Mesendoderm (in vitro differentiated cells): ENCODE measurements around the gene GNG12.
A peak's percentile ranks its signal among the peaks of the same experiment; 100 is the strongest.

Source experiments
- DNase-seq: peaks from one replicate; pipeline ENCODE4 v3.0.0; 2013
- H2AK5ac ChIP-seq: 2 replicates; pipeline ENCODE4 v1.6.1; 2013; ENCODE audit warnings: low read length, inconsistent platforms
- H2BK120ac ChIP-seq: 2 replicates; pipeline ENCODE4 v1.6.1; 2013; ENCODE audit warnings: low read depth, mild to moderate bottlenecking, low read length, moderate library complexity, mixed read lengths
- H2BK15ac ChIP-seq: replicated peaks from 2 replicates; pipeline ENCODE4 v1.6.1; 2013; ENCODE audit warnings: low read depth, mild to moderate bottlenecking, moderate library complexity
- H2BK5ac ChIP-seq: 2 replicates; pipeline ENCODE4 v1.6.1; 2013; ENCODE audit warnings: low read length, inconsistent platforms
- H3K18ac ChIP-seq: 2 replicates; pipeline ENCODE4 v1.6.1; 2013; ENCODE audit warnings: mild to moderate bottlenecking, low read length, mixed read lengths
- H3K23ac ChIP-seq: one replicate; pipeline ENCODE4 v1.6.1; 2013; ENCODE audit warnings: low read length
- H3K27ac ChIP-seq: 2 replicates; pipeline ENCODE4 v1.5.1; 2013; ENCODE audit warnings: low read depth, mild to moderate bottlenecking, inconsistent platforms, low read length, moderate library complexity
- H3K27me3 ChIP-seq: 2 replicates; pipeline ENCODE4 v1.6.1; 2013; ENCODE audit warnings: low read length, control low read depth, mild to moderate bottlenecking, inconsistent platforms; ENCODE audit not compliant: insufficient read depth, poor library complexity
- H3K36me3 ChIP-seq: 2 replicates; pipeline ENCODE4 v1.6.1; 2013; ENCODE audit warnings: low read length, inconsistent platforms; ENCODE audit not compliant: control insufficient read depth, insufficient read depth
- H3K4ac ChIP-seq: one replicate; pipeline ENCODE4 v1.6.1; 2013; ENCODE audit warnings: low read depth, mild to moderate bottlenecking, low read length, moderate library complexity
- H3K4me1 ChIP-seq: 2 replicates; pipeline ENCODE4 v1.6.1; 2013; ENCODE audit warnings: low read depth, low read length, inconsistent platforms; ENCODE audit not compliant: control insufficient read depth
- H3K4me2 ChIP-seq: 2 replicates; pipeline ENCODE4 v1.6.1; 2013; ENCODE audit warnings: low read length
- H3K4me3 ChIP-seq: 2 replicates; pipeline ENCODE4 v1.5.1; 2013; ENCODE audit warnings: mild to moderate bottlenecking, low read length
- H3K56ac ChIP-seq: one replicate; pipeline ENCODE4 v1.6.1; 2013; ENCODE audit warnings: low read length
- H3K79me1 ChIP-seq: 2 replicates; pipeline ENCODE4 v1.6.1; 2013; ENCODE audit warnings: low read length, inconsistent platforms
- H3K79me2 ChIP-seq: 2 replicates; pipeline ENCODE4 v1.6.1; 2013; ENCODE audit warnings: mild to moderate bottlenecking, low read length; ENCODE audit not compliant: control insufficient read depth, insufficient read depth
- H3K9ac ChIP-seq: 2 replicates; pipeline ENCODE4 v1.6.1; 2013; ENCODE audit warnings: low read length, inconsistent platforms
- H4K5ac ChIP-seq: one replicate; pipeline ENCODE4 v1.6.1; 2013; ENCODE audit warnings: low read length
- H4K8ac ChIP-seq: one replicate; pipeline ENCODE4 v1.6.1; 2013; ENCODE audit warnings: low read depth, mild to moderate bottlenecking, control low read depth, low read length, moderate library complexity
- WGBS: extraction: QIAGEN DNeasy Blood & Tissue Kit; methylation state at CpG from one replicate; pipeline ENCODE4 v1.1.7; 2013; ENCODE audit warnings: low lambda C conversion rate, missing lambda C conversion rate; ENCODE audit not compliant: insufficient coverage; ENCODE audit errors: extremely low coverage; 5-methylcytosine and 5-hydroxymethylcytosine counted together

The GNG12 gene

DNA sequence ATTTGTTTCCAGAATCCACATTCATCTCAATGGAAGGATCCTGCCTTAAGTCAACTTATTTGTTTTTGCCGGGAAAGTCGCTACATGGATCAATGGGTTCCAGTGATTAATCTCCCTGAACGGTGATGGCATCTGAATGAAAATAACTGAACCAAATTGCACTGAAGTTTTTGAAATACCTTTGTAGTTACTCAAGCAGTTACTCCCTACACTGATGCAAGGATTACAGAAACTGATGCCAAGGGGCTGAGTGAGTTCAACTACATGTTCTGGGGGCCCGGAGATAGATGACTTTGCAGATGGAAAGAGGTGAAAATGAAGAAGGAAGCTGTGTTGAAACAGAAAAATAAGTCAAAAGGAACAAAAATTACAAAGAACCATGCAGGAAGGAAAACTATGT is 145.6 kb downstream of the GNG12 start:
- H2AK5ac ChIP-seq = no peak overlapping the region
- H3K23ac ChIP-seq = no peak overlapping the region
- H3K18ac ChIP-seq = peak overlapping the region; percentile 31
- no peak overlapping the region for H3K4me3 ChIP-seq
- H3K36me3 ChIP-seq = no peaks in the 10 kb centered on the region
- H2BK15ac ChIP-seq = no peak overlapping the region
- WGBS = no CpG with 5 or more reads among the region's 4 CpGs
- H3K27ac ChIP-seq = peak overlapping the region; percentile 45
- peak overlapping the region; percentile 51 for H2BK5ac ChIP-seq
- peaks cover 4% of the 10 kb centered on the region for H3K79me1 ChIP-seq
- peak overlapping the region; percentile 22 for H3K4me2 ChIP-seq
- peak overlapping the region; percentile 50 for H3K9ac ChIP-seq
- peak; percentile 83 for DNase-seq
- H4K5ac ChIP-seq = no peak overlapping the region
- no peaks in the 10 kb centered on the region for H3K27me3 ChIP-seq
- H4K8ac ChIP-seq = no peak overlapping the region
- H3K56ac ChIP-seq = peak overlapping the region; percentile 62
- H2BK120ac ChIP-seq = no peak overlapping the region
- peaks cover 10% of the 10 kb centered on the region for H3K4me1 ChIP-seq
- H3K79me2 ChIP-seq = peaks cover 20% of the 10 kb centered on the region
- H3K4ac ChIP-seq = no peak overlapping the region

DNA sequence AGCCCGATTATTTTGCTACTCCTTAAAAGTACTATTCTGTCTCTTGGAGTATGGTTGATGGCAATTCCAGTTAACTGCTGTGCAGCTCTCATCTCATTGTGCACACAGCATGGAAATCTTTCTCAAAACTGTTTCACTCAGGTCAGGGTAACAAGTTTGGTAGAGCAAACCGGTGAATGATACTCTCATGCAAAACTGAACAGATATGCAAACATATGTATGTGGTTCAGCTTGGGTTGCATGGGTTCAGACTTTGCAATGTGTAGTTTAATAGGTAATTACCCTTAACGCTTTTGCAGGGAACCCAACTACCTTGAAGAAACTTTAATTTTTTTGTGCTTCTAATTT is 146.1 kb downstream of the GNG12 start:
- H3K56ac ChIP-seq = peak overlapping the region; percentile 86
- H4K8ac ChIP-seq = no peak overlapping the region
- H3K79me2 ChIP-seq = peaks cover 20% of the 10 kb centered on the region
- H3K9ac ChIP-seq = peak overlapping the region; percentile 99
- no peak overlapping the region for H3K4ac ChIP-seq
- no peak overlapping the region for H3K23ac ChIP-seq
- no CpG with 5 or more reads among the region's 3 CpGs for WGBS
- H3K79me1 ChIP-seq = peaks cover 4% of the 10 kb centered on the region
- H3K4me1 ChIP-seq = peaks cover 10% of the 10 kb centered on the region
- H2BK15ac ChIP-seq = no peak overlapping the region
- no peak overlapping the region for H4K5ac ChIP-seq
- H2BK120ac ChIP-seq = no peak overlapping the region
- H2BK5ac ChIP-seq = peak overlapping the region; percentile 41
- no peaks in the 10 kb centered on the region for H3K27me3 ChIP-seq
- H3K4me2 ChIP-seq = peak overlapping the region; percentile 88
- no peaks in the 10 kb centered on the region for H3K36me3 ChIP-seq
- peak overlapping the region; percentile 27 for H3K27ac ChIP-seq
- H2AK5ac ChIP-seq = peak overlapping the region; percentile 1
- peak overlapping the region; percentile 64 for H3K4me3 ChIP-seq
- H3K18ac ChIP-seq = peak overlapping the region; percentile 92
- no peak for DNase-seq

- no peak overlapping the region for H2BK15ac ChIP-seq
- H2BK5ac ChIP-seq = peak overlapping the region; percentile 99
- H2AK5ac ChIP-seq = peak overlapping the region; percentile 71
- H3K9ac ChIP-seq = peak overlapping the region; percentile 99
- H3K18ac ChIP-seq = peak overlapping the region; percentile 92
- peaks cover 20% of the 10 kb centered on the region for H3K79me2 ChIP-seq
- peak overlapping the region; percentile 98 for H3K56ac ChIP-seq
- peak overlapping the region; percentile 98 for H3K23ac ChIP-seq
- no peaks in the 10 kb centered on the region for H3K27me3 ChIP-seq
- no CpG with 5 or more reads among the region's 43 CpGs for WGBS
- H3K36me3 ChIP-seq = no peaks in the 10 kb centered on the region
- H3K4me2 ChIP-seq = peak overlapping the region; percentile 88
- peaks cover 4% of the 10 kb centered on the region for H3K79me1 ChIP-seq
- peak overlapping the region; percentile 97 for H3K27ac ChIP-seq
- peak overlapping the region; percentile 48 for H3K4ac ChIP-seq
- H3K4me3 ChIP-seq = peak overlapping the region; percentile 97
- DNase-seq = peak; percentile 97
- no peak overlapping the region for H4K8ac ChIP-seq
- peaks cover 9% of the 10 kb centered on the region for H3K4me1 ChIP-seq
- no peak overlapping the region for H4K5ac ChIP-seq
- no peak overlapping the region for H2BK120ac ChIP-seq
These were observed 146.7 kb downstream of the GNG12 start for GRCh38 chr1:67686267-67687197.

- Histone ChIP-seq H3K79me1 (peaks cover 4% of the 10 kb centered on the region), H2BK120ac (peak overlapping the region; percentile 2), H3K27me3 (no peaks in the 10 kb centered on the region), H3K36me3 (no peaks in the 10 kb centered on the region), H4K5ac (no peak overlapping the region), H3K4ac (peak overlapping the region; percentile 61), H3K18ac (peak overlapping the region; percentile 86), H3K4me2 (peak overlapping the region; percentile 23), H3K4me3 (peak overlapping the region; percentile 97), H3K79me2 (peaks cover 20% of the 10 kb centered on the region), H2AK5ac (no peak overlapping the region), H3K56ac (peak overlapping the region; percentile 98), H3K23ac (peak overlapping the region; percentile 98), H4K8ac (no peak overlapping the region), H2BK5ac (peak overlapping the region; percentile 99), H3K27ac (peak overlapping the region; percentile 97), H3K9ac (peak overlapping the region; percentile 99), H2BK15ac (no peak overlapping the region), H3K4me1 (peaks cover 7% of the 10 kb centered on the region)
- WGBS = no CpG with 5 or more reads among the region's 65 CpGs
- no peak for DNase-seq
These were observed 147.6 kb downstream of the GNG12 start for GRCh38 chr1:67685558-67686266.

DNA sequence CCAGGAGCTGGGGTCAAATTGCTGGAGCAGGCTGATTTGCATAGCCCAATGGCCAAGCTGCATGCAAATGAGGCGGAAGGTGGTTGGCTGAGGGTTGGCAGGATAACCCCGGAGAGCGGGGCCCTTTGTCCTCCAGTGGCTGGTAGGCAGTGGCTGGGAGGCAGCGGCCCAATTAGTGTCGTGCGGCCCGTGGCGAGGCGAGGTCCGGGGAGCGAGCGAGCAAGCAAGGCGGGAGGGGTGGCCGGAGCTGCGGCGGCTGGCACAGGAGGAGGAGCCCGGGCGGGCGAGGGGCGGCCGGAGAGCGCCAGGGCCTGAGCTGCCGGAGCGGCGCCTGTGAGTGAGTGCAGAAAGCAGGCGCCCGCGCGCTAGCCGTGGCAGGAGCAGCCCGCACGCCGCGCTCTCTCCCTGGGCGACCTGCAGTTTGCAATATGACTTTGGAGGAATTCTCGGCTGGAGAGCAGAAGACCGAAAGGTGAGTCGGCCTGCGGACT is 148.2 kb downstream of the GNG12 start, which contains the start of gene GADD45A:
TSS of gene GADD45A (plus strand) at position 135 of the 491 bp plus-strand sequence. CDS start at position 429, 294 bp downstream.
- H3K18ac ChIP-seq = peak within 1 kb of the TSS; percentile 86
- no peak within 1 kb of the TSS for H2AK5ac ChIP-seq
- H2BK5ac ChIP-seq = peak within 1 kb of the TSS; percentile 99
- H3K4me1 ChIP-seq = peaks cover 7% of the 10 kb centered on the region
- H4K8ac ChIP-seq = no peak within 1 kb of the TSS
- H3K4me3 ChIP-seq = peak within 1 kb of the TSS; percentile 97
- no peaks in the 10 kb centered on the region for H3K36me3 ChIP-seq
- no peak within 1 kb of the TSS for H2BK15ac ChIP-seq
- peak within 1 kb of the TSS; percentile 61 for H3K4ac ChIP-seq
- no peak within 1 kb of the TSS for H4K5ac ChIP-seq
- H3K9ac ChIP-seq = peak within 1 kb of the TSS; percentile 99
- DNase-seq = peak; percentile 100
- peaks cover 4% of the 10 kb centered on the region for H3K79me1 ChIP-seq
- no peaks in the 10 kb centered on the region for H3K27me3 ChIP-seq
- H3K4me2 ChIP-seq = peak within 1 kb of the TSS; percentile 23
- peaks cover 20% of the 10 kb centered on the region for H3K79me2 ChIP-seq
- peak within 1 kb of the TSS; percentile 97 for H3K27ac ChIP-seq
- WGBS = no CpG with 5 or more reads among the region's 39 CpGs
- peak within 1 kb of the TSS; percentile 2 for H2BK120ac ChIP-seq
- H3K23ac ChIP-seq = peak within 1 kb of the TSS; percentile 98
- H3K56ac ChIP-seq = peak within 1 kb of the TSS; percentile 98
